GM20000 (cell line): Measurements from ENCODE around the gene VASN.

Experiments
- DNase-seq: peaks from one replicate; pipeline ENCODE4 v3.0.0; 2012; ENCODE audit warnings: low spot score
- CTCF ChIP-seq: IDR thresholded peaks from 2 replicates; pipeline ENCODE4 v1.5.1; 2012; ENCODE audit warnings: mild to moderate bottlenecking, control low read depth; ENCODE audit errors: extremely low read depth, missing control alignments

VASN gene

DNA sequence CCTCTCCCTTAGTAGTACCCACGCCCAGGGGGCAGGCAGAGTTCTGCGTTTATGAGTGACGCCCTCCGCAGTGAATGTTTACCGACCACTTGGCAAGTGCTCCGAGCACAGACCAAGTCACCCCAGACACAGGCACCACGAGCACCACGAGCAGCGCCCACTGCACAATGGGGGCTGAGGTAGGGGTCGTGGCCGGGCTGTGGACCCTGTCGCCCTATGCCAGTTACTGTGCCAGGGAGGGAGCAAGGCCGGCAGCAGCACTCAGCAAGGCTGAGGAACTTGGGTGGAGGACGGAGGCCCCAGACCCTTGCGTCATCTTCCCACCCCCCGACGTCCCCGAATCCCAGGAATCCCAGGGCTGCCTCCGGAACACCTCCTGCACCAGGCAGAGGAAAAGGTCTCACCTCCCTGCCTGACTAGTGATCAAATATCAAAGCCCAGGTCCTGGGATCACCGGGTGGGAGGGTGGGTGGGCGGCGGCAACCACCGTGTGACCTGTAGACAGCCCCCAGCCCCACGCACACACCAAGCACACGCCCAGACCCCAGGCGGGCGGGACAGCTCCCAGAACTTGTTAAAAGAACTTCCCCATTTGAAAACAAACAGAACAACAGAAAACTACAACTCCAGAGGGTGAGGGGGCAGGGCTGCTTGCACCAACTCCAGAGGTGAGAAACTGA, 5.4 kb downstream of the VASN start:
- no peak for TF ChIP-seq CTCF
- no peak for DNase-seq

GRCh38 chr16:4377573-4378154, 6.0 kb downstream of the VASN start:
- DNase-seq = no peak
- no peak for TF ChIP-seq CTCF

- DNase-seq = no peak
- TF ChIP-seq CTCF = no peak
Measured at GRCh38 chr16:4378161-4378666, 6.6 kb downstream of the VASN start.

DNA sequence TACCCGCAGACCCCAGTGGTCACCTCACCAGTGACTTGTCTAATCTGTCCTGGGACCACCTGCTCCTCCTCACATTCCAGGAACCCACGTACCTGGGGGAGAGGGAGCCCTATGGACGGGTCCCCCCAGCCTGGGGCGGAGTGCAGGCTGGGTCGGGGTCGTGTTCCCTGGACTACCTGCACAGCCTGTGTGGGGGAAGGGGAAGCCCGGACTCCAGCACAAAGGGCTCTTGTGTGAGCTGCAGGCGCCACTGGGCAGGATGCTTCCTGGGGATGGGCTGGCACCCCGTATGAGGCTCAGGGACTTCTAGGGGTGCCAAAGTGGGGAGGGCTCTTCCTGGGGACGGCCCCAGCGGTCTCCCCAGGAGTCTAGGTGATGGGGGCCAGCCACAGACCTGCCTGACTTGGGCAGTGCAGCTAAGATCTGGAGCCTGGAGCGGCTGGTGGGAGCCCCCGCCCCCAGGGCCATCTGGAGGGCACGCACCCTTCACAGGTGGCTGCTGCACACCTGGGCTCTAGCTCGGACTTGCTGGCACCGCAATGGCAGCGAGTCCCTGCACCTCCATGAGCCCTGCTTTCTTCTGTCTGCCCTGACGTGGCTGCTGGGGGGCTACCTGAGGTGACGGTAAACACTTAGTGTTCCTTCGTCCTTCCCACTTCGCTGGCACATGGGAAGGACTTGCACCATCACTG, 7.5 kb downstream of the VASN start:
- TF ChIP-seq CTCF = no peak
- DNase-seq = no peak

GRCh38 chr16:4380119-4381063, 8.7 kb downstream of the VASN start:
- no peak for TF ChIP-seq CTCF
- no peak for DNase-seq

- no peak for TF ChIP-seq CTCF
- DNase-seq = no peak
Measured at GRCh38 chr16:4381072-4381934, 9.7 kb downstream of the VASN start.
